AG20443 (cell line): ENCODE measurements around the gene NPIPB2.
A peak's percentile ranks its signal among the peaks of the same experiment; 100 is the strongest.
"Not testable (repeated sequence)": the region's sequence is repeated elsewhere in the genome, so short reads cannot be mapped to it uniquely, and the experiment has no call there.

Experiments
- DNase-seq: peaks from one replicate; pipeline ENCODE4 v3.0.0; 2012; ENCODE audit warnings: low spot score, mixed read lengths

Gene NPIPB2

DNA sequence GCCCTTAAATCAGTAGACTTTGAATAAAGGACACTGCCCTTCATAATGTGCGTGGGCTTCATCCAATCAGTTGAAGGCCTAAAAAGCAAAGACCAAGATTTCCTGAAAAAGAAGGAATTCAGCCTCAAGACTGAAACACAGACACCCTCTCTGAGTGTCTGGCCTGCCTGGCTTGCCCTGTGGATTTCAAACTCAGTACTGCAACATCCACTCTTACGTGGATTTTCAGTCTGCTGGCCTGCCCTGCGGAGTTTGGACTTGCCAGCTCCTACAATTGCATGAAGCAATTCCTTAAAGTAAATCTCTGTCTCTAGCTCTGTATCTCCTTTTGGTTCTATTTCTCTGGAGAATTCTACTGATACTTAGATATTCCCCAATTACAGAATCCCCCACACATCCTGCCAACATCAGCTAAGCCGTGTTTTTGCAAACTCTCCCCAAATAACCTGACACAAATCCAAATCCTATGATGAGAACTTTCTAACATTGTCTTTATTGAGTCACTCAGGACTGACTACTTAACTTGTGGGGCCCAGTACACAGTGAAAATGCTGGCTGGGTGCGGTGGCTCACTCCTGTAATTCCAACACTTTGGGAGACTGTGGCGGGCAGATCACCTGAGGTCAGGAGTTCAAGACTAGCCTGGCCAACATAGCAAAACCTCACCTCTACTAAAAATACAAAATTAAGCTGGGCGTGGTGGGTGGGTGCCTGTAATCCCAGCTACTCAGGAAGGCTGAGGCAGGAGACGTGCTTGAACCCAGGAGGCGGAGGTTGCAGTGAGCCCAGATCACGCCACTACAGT is 15.9 kb upstream of the NPIPB2 start:
- DNase-seq = no peak

DNA sequence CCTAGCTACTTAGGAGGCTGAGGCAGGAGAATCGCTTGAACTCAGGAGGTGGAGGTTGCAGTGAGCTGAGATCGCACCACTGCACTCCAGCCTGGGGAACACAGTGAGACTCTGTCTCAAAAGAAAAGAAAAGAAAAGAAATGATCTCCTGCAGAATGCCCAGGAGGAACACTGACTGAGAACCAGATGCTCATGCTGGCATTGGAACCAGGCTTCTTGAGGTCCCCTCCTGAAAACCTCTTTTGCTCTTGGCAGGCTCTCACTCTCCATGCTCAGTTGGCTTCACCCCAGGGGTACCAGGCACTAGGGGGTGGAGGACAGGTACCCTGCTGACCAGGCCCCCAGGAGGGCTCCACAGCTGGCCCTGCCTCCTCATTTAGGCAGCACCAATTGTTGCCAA is 14.7 kb upstream of the NPIPB2 start:
- DNase-seq = no peak

DNA sequence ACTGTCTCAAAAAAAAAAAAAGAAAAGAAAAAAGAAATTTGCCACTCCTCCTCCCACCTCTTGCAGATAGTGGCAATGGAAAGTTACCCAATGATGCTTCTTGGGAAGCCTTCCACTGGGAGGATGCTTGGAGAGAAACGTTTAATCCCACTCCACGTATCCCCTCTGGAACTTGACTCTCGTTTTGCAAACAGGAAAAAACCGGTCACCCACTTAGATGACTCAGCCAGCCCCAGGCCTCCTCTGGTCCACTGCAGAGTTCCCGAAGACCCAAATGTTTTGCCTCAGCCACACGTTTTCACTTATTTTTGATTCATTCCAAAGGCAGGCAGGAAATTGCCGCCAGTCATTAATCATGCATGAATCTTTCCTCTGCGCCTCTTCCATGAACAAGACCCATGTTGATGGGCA is 13.9 kb upstream of the NPIPB2 start:
- peak; percentile 92 for DNase-seq

DNA sequence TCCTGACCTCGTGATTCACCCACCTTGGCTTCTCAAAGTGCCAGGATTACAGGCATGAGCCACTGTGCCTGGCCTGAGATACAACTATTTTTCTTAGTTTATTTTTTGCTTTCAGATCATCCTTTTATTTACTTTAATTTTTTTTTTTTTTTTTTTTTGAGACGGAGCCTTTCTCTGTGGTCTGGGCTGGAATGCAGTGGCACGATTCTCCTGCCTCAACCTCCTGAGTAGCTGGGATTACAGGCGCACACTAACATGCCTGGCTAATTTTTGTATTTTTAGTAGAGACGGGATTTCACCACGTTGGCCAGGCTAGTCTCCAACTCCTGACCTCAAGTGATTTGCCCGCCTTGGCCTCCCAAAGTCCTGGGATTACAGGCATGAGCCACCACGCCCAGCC is 11.7 kb upstream of the NPIPB2 start:
- not testable (repeated sequence) for DNase-seq

DNA sequence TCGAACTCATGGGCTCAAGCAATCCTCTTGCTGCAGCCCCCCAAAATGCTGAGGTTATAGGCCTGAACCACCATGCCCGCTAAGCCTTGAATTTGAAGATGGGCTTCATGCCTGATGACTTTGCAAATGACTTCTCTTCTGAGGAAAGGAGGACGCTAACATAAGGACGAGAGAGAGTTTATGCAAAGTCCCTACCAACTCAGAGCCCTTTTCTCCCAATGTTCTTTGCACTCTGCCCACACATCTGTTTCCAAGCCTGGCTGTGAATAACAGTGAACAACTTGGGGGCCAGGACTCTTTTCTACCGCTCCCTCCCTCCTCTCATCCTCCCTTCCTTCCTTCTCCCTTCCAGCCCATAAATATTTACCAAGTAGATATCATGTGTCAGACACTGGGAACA is 8.5 kb upstream of the NPIPB2 start:
- DNase-seq = no peak

DNA sequence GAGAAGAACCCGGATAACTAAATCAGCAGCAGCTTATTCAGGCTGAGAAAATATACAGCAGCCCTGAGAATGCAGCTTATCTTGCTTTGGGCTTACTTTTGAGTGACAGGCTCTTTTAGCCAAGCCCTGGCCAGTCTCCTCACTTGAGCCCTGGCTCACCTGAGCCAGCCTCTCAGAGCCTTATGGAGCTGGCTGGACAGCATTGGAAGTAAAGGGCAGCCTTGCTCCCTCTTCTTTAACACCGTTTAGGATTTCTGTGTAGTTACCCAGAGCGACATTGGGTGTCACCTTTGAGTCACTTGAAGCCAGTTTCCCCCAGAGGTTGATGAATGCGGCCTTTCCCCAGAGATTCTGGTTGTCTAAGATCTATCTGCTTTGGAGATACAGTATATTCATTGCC is 7.7 kb upstream of the NPIPB2 start:
- DNase-seq = peak; percentile 74

DNA sequence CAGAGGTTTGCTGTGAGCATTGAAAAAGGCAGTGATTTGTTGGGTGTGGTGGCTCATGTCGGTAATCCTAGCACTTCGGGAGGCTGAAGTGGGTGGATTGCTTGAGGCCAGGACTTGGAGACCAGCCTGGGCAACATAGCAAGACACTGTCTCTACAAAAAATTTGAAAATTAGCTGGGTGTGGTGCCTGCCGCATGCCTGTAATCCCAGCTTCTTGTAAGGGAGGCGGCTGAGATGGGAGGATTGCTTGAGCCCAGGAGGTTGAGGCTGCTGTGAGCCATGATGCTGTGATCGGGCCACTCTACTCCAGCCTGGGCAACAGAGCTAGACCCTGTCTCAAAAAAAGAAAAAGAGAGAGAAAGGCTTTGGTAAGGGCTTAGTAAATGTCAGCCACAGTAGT is 7.0 kb upstream of the NPIPB2 start:
- DNase-seq = no peak

DNA sequence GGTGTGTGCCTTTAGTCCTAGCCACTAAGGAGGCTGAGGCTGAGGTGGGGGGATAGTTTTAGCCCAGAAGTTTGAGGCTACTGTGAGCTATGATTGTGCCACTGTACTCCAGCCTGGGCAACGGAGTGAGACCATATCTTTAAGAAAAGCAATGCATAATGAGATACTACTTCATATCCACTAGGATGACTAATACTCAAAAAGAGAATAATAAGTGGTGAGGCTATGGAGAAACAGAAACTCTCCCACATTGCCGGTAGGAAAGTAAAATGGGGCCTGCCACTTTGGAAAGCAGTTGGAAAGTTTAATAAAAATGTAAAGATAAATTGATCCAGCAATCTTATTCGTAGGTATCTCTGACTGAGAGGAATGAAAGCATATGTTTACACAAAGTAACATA is 4.6 kb upstream of the NPIPB2 start:
- DNase-seq = no peak

DNA sequence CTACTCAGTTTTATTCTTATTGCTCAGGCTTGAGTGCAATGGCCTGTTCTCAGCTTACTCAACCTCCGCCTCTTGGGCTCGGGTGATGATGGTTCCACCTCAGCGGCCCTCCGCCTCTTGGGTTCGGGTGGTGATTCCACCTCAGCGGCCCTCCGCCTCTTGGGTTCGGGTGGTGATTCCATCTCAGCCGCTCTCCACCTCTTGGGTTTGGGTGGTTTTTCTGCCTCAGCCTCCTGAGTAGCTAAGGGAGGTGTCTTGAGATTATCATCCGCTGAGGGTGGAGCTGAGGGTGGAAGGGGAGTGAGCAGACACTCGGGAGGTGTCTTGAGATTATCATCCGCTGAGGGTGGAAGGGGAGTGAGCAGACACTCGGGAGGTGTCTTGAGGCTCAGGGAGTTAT is 14.5 kb downstream of the NPIPB2 start:
- not testable (repeated sequence) for DNase-seq

DNA sequence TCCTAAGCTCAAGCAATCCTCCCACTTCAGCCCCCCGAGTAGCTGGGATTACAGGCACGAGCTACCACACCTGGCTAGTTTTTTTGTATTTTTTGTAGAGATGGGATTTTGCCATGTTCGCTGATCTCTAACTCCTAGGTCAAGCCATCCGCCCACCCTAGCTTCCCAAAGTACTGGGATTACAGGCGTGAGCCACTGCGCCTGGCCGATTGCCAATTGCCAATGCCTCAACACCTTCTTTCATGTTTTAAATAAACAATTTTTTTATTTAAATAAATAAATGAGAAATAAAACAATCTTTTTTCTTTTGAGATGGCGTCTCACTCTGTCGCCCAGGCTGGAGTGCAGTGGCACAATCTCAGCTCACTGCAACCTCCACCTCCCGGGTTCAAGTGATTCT is 17.8 kb downstream of the NPIPB2 start:
- DNase-seq = not testable (repeated sequence)

DNA sequence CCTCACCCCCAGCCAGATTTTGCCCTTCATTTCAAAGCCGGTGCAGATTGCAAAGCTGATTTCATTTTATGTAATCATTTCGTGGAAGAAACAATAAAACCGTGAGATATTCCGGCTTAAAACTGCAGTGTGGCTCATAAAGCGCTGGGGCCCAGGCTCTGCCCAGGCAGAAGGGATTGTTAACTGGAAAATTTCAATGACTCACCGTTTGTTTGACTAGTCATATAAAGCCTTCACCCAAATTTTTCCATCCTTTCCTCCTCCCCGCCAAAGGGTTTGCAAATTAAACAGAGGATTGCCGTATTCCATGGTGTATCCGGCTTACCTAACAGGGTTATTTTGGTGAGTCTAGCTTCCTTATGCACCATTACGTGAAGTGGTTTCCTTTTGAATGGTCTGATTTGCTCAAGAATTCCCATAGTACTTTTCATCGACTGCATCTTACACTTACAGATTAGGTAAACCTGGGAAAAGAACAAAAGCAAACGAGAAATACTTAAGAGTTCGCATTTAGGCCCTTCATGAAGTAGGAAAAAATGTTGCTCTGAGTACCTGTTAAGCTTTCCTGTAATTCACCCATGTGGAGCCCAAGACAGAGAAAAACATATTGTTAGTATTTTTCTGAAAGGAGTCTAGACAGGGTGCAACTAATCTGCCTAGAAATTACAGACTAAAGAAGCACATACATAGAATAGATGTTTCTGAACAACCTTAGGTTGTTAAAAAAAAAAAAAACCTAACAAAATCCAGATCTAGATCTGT is 25.1 kb downstream of the NPIPB2 start:
- peak; percentile 68 for DNase-seq

DNA sequence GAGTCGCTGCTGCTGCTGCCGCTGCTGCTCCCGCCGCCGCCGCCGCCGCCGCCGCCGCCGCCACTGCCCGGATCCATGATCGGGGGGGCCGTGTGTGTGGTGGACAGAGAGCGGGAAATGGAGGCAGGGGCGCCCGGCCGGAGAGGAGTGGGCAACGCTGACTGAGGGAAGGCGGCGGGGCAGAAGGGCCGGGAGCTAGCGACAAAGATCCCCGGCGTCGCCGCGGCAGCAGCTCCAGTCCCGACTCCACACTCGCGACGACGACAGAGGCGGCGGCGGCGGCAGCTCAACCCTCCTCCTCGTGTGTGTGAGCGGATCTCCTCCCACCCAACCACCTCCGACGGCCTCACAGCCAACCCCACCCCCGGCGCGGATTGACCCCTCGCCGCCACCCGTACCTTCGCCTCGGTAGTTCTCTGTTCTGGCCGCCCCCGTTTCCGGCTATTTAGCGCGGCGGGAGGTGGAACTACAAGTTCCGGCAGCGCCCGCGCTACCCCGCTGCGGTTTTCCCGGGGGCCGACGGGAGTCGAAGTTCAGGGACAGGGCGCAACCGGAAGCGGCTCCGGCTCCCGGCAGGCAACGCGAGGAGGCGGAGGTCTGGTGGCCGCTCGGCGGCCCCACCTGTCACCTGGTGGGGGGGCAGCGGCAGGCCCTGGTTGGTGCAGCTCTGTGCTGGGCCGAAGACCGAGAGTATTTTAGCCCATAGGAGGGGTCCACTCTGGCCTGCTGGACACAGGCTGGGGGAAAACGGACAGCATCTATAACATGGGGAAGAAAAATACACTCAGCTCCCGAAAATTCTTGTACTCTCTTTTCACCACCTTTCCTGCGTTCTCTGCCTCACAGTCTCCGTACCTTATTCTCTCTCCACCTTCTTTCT is 26.0 kb downstream of the NPIPB2 start, which contains the start of gene GSPT1:
Gene GSPT1 (minus strand): TSS at position 313 of the 880 bp plus-strand sequence. CDS start 236 bp downstream, at position 77.
- DNase-seq = peak; percentile 97

DNA sequence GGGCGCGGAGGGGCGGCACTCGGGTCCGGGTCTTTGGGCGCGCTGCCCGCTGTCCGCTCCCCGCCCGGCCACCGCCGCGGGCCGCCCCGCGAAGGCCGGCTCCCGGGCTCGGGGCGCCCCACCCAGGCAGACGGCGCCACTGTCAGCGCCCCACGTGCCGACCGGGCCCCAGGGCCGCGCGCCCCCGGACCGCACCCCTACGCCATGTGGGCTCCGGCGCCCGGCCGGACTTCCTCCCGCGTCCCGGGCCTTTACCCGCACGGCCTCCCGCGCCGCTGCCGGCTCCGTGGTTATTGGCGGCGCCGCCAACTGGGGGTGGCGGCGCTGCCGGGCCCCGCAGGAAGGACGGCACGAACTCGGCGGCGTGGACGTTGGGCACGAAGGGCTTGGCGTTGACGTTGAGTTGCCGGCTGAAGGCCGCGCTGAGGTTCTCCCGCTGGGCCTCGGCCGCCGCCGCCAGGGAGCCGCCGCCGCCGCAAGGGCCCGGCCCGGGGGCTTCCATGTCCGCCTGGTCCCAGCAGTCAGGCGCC is 26.7 kb downstream of the NPIPB2 start:
- peak; percentile 73 for DNase-seq

DNA sequence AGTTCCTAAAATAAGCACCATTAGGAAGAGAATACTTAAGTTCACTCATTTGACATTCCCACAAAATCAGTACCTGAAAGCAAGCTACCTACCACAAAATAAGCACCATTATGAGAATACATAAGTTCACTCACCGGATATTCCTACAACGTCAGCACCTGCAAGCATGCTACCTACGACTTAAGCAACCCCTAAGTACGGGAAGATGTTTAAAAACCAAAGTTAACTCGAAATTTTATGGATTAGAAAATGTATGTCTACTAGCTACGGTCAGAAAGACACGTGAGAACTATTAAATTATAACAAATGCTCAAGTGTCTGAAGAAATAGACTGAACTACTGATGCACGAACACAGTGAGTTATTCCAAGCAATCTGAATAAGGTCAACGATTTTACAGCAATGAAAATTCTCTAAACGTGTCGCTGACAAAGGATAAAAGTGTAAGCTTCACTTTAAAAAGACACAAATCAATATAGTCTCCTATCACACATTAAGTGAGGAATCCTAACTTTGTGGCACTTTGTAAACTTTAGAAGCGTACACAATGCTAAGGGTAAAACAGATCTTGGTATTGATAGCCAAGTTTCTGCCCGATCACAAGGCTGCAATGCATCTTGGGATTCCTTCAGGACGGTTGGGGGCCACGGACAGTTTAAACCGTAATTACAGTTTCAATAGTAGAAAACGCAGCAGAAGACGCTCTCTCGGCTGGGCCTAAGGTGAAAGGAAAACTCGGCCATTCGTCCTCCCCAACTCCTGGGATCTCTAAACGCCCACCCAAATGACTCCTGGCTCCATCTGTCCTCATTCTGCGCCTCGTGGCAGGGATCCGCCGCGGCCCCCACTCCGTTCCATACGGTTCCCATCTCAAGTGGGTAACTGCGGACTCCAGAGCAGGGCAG is 27.4 kb downstream of the NPIPB2 start:
- DNase-seq = peak; percentile 38

DNA sequence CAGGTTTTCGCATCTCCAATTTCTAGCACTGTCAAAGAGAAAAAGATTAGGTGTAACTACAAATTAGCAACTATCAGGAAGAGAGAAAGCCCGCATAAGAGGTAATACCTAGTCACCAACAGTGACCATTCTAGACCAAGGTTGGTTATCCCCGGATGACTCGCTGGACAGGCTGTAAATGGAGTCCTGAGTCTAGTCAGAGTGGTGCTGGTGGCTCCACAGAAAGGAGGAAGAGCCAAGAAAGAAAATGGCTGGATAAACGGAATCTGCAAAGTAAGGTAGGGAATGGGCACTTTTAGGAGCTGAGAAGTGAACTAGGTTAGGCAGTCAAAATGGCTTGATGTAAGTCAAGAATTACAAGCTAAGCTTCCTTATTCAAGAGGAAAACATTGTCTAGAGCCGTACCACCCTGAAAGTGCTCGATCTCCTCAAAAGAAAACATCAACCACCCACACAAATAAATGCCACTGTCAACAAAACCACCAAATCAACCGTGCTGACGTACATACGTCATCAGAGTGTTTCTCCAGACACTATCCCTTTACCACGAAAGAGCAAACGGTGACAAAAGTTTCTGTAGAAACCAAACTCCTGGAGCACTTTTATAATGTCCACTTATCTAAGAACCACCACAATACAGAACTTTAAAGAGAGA is 28.3 kb downstream of the NPIPB2 start:
- DNase-seq = no peak

DNA sequence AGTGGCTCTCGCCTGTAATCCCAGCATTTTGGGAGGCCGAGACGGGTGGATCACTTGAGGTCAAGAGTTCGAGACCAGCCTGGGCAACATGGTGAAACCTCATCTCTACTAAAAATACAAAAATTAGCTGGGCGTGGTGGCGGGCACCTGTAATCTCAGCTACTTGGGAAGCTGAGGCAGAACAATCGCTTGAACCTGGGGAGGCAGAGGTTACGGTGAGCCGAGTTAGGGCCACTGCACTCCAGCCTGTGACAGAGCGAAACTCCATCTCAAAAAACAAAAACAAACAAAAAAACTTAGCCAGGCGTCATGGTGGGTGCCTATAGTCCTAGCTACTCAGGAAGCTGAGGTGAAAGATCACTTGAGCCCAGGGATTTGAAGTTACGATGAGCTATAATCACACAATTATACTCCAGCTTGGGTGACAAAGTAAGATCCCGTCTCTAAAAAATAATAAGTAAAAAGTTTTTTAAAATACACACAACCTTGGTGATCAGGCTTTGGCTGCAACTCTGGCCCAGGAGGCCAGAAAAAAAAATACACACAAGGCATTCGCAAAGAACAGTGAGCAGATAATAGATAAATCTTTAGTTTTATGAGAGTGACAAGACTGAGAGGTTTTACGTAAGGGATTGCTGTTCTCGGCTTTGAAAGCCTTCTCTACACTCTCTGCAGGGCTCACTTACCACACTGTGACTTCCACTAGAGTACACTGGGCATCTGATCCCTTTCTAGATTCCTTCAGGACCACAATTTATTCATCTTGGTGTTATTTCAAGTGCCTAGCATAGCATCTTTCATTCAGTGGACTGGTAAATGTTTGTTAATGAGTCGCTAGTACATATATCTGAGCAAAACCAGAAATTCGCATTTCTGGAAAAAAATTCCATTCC is 31.9 kb downstream of the NPIPB2 start:
- peak; percentile 14 for DNase-seq

DNA sequence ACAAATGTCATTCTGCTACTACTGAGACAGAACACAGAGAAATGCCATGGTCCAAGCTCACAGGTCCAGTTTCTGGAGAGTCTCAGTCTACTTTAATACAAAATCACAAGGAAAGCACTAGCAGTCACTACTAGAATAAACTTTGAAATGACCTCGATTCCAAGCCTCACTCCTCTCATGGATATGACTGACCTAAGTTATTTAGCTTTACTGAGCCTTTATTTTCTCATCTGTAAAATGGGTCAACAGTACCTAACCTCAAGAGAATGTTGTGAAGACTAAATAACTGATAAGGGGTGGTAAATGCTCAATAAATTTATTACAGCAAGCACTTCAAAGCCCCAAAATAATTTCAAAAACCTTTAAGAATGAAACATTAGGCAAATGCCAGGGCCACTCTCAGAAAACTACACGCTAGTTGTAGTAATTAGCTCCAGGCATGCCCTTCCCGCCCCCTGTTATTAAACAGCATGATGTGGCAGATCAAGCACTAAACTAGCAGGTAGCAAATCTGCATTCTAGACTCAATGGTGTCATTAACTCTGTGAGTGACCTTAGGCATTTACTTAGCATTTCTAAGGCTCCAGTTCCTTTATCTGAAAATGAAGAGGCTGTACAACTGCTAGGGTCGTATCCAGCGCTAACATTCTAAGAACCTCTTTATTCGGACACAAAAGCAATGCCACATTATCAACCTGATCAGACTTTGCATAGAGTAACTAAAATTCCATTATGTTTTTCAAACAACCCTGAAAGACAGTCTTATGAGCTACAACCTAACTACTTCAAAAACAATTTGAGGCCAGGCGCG is 34.5 kb downstream of the NPIPB2 start:
- no peak for DNase-seq

DNA sequence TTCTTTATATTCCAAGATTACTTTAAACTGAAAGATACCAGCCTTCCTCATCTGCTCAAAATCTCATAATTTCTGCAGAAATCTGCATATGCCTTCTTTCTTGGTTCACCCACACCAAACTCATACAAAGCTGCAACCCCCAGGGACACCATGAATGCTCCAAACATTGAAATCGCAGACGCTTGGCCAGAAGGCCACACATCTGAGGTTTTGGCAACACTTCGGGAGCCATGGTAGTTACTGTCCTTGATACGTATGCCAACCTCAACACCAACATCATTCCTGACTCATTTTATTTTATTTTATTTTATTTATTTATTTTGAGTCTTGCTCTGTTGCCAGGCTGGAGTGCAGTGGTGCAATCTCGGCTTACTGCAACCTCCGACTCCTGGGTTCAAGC is 37.9 kb downstream of the NPIPB2 start:
- DNase-seq = no peak

DNA sequence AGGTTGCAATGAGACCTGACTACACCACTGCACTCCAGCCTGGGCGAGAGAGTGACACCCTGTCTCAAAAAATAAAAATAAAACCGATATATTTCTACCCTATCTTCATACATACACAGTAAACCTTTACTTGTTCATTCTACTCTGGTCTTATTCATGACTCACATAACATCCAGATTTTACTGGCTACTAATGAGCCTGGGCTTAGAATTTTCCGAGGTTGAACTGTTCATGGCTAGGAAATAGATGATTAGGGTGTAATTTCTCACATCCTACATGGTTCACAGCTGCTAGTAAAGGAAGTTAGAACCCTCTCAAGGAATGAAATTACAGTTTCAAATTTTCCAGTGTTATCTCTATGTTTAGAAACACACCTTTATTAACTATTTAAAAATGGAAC is 40.8 kb downstream of the NPIPB2 start:
- DNase-seq = peak; percentile 29
